Measurements from ENCODE around the gene ABCD3.
"Not testable (repeated sequence)": the region's sequence is repeated elsewhere in the genome, so short reads cannot be mapped to it uniquely, and the experiment has no call there.

ABCD3 gene

GRCh38 chr1:94544706-94545490 lies 126.7 kb downstream of the ABCD3 start:
- no peak for DNase-seq (ENCODE audit: extremely low read depth in 1 of 2, low read depth in 1 of 2)

DNA sequence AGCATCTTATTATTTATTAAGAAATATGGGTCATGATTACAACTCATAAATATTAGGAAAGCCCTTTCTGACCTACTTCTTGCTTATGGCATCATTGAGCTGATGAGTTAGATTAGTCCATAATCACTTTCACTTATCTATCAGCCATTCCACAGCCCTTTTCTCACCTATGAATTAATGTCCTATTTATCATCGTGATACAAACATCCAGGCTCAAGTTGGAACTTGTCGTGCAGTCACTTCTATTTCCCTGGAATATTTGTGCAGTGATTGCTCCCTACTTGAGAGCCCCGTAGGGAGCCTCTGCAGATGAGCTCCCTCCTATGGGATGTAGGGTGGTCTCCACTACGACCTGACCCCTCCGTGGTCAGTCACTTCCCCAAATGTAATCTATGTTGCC lies 131.5 kb downstream of the ABCD3 start:
- DNase-seq (ENCODE audit: extremely low read depth in 1 of 2, low read depth in 1 of 2): no peak

DNA sequence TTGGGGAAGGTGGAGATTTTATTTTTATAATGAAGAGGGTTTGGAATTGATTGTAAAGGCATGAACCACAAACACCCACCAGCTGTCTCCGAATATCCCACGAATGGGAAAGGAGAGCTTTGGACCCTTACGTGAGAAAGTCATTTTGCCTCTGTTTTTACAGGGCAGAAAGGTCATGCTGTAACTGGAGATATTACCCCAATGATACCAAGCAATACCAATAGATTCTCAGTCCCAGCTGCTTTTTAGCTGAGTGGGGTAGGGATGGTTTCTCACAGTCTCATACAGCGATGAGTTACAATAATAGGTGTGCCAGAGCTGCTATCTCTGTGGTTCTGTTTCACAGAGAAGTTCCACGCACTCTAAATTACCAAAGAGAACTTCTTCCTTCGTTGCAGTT lies 132.2 kb downstream of the ABCD3 start:
- DNase-seq (ENCODE audit: extremely low read depth in 1 of 2, low read depth in 1 of 2): no peak

GRCh38 chr1:94550800-94551241 lies 132.6 kb downstream of the ABCD3 start:
- DNase-seq (ENCODE audit: extremely low read depth in 1 of 2, low read depth in 1 of 2): no peak

GRCh38 chr1:94551449-94551848 lies 133.3 kb downstream of the ABCD3 start:
- DNase-seq (ENCODE audit: extremely low read depth in 1 of 2, low read depth in 1 of 2): no peak

GRCh38 chr1:94552071-94552586 lies 133.9 kb downstream of the ABCD3 start:
- DNase-seq (ENCODE audit: extremely low read depth in 1 of 2, low read depth in 1 of 2): no peak

- no peak for DNase-seq (ENCODE audit: extremely low read depth in 1 of 2, low read depth in 1 of 2)
Observed at GRCh38 chr1:94553323-94553730, 135.1 kb downstream of the ABCD3 start.

- no peak for DNase-seq (ENCODE audit: extremely low read depth in 1 of 2, low read depth in 1 of 2)
Observed at GRCh38 chr1:94553931-94554330, 135.7 kb downstream of the ABCD3 start.

DNA sequence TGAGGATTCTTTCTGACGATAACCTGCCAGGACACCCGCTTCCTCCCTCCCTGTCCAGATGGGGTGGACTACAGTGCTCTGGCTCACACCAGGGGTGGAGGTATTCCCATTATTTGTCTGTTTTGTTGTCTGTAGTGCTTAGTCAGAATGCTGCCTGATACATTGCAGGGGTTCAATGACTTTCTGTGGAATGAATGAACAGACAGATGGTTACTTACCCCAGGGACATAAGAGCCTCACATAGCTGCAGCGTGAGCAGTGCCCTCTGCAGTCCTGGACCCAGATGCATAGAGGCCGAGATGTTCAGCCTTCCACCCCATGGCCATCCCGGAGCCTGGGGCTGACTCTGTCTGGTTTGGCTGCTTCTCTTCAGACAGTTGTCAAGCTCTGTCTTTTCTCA lies 136.4 kb downstream of the ABCD3 start:
- DNase-seq (ENCODE audit: extremely low read depth in 1 of 2, low read depth in 1 of 2): no peak

- no peak for DNase-seq (ENCODE audit: extremely low read depth in 1 of 2, low read depth in 1 of 2)
Observed at GRCh38 chr1:94555091-94555490, 136.9 kb downstream of the ABCD3 start.

DNA sequence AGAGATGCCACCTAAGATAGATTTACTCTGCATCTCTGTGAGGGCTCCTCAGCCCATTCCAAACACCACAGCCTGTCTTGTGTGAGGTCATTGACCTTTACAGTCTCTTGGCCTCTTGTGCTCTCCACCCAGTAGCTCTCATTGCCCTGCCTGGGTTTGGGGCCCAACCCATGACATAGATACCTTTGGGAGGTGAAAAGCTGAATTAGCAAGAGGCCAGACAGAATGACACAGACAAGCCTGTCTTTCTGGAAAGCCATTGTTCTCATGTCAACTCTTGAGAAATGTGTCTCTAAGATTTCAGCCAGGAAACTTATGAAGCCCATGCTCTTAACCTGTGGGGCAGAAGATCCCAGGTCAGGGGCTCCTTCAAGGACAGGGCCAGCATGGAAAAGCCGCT lies 141.7 kb downstream of the ABCD3 start:
- DNase-seq (ENCODE audit: extremely low read depth in 1 of 2, low read depth in 1 of 2): no peak

DNA sequence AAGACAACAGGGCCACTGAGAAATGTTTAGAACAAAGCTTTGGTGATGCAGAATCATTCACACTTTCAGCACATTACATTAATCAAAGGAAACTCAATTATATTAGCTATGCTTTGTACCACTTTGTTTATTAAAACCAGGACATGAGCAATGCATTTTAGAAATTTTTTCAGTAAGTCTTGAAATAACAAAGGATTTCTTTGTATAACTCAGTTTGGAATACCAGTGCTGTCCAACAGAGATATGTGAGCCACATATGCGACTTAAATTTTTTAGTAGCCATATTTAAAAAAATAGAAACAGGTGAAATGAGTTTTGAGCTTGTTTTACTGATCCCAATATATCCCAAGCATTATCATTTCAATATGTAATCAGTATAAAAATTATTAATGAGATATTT lies 142.1 kb downstream of the ABCD3 start:
- DNase-seq (ENCODE audit: extremely low read depth in 1 of 2, low read depth in 1 of 2): no peak

DNA sequence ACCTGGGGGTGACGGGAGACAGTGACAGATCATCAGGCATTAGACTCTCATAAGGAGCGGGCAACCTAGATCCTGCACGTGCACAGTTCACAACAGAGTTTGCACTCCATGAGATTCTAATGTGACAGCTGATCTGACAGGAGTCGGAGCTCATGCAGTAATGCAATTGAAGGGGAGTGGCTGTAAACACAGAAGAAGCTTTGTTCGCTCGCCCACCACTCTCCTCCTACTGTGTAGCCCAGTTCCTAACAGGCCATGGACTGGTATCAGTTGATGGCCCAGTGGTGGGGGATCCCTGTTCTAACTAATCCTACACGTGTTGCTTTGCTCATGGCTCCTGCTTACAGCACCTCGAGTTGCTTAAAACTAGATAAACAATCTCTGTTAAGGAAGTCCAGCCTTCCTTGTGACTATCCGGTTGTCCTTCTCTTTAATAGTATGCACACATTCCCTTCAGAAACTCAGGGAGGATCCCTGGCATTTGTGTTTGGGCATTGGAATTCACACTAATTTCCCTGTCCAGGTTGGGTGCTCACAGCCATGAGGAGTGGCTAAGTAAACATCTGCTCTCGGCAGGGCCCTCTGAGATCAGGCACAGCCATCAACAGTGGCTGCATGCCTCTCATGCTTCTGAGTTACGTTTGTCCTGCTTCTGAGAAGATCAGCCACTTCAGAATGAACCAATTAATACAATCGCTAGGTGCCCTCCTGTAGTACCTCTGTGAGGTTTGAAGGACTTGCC lies 144.5 kb downstream of the ABCD3 start:
- DNase-seq (ENCODE audit: extremely low read depth in 1 of 2, low read depth in 1 of 2): no peak

DNA sequence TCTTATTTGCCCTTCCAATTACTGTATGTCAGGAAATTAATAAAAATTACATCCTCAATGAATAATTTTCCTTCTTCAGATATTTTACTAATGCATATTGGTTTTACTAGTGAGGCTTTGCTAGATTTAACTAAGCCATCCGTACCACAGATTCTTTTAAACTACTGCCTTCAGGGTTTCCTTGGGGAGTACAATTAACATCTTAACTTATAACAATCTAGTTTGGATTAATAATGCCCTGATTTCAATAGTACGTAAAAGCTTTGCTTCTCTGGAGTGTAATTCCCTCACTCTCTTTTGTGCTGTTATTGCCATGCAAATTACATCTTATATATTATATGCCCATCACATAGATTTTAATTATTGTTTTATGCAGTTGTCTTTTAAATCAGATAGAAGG lies 147.7 kb downstream of the ABCD3 start:
- no peak for DNase-seq (ENCODE audit: extremely low read depth in 1 of 2, low read depth in 1 of 2)

GRCh38 chr1:94566436-94566835 lies 148.2 kb downstream of the ABCD3 start:
- DNase-seq (ENCODE audit: extremely low read depth in 1 of 2, low read depth in 1 of 2): not testable (repeated sequence)

DNA sequence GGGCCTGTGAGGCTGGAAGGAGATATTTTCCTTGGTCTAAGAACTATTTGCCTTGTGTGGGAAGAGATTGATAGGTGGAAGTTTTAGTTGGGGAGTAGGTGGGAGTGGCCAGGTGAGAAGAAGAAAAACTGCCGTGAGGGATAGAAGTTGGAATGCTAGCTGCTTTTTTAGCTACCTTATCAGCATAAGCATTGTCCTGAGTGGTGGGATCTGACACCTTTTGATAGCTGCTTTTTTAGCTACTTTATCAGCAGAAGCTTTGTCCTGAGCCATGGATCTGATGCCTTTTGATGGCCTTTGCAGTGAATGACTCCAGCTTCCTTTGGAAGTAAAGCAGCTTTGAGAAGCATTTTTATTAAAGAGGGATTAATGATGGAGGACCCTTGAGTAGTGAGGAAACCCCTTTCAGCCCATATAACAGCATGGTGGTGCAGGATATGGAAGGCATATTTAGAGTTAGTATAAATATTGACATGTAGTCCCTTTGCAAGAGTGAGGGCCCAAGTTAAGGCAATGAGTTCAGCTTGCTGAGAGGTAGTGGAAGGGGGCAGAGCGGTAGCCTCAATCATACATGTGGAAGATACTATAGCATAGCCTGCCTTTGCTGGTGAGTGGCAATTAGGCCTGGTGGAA lies 149.9 kb downstream of the ABCD3 start:
- DNase-seq (ENCODE audit: extremely low read depth in 1 of 2, low read depth in 1 of 2): not testable (repeated sequence)

All from stimulated activated CD8-positive, alpha-beta memory T cell treated with anti-CD3 and anti-CD28 coated beads, Interleukin-7, amount 100 ng/mL, for 48 hours (primary cell).